Smooth muscle cell (in vitro differentiated cells): ENCODE data around the gene MVB12B. TPM values are rescaled to one million over a fixed set of nuclear protein-coding genes. Genes with fewer than 3 reads are reported as not detected.
A peak's percentile ranks its signal among the peaks of the same experiment; 100 is the strongest.

Experiments used
- DNase-seq: peaks from one replicate; lab custom pipeline; 2025; ENCODE audit not compliant: unreplicated experiment; lab: John Stamatoyannopoulos, UW
- H2AFZ ChIP-seq: fragments of 200-600 bp; sonication (generic); 2 replicates; pipeline ENCODE4 v1.6.0; 2016; ENCODE audit warnings: antibody characterized with exemption, low read depth, mild to moderate bottlenecking
- H3F3A ChIP-seq: fragments of 200-600 bp; sonication (generic); 2 replicates; pipeline ENCODE4 v1.6.0; 2017; ENCODE audit warnings: antibody characterized with exemption, low read depth
- H3K27ac ChIP-seq: fragments of 200-600 bp; sonication (generic); 2 replicates; pipeline ENCODE4 v1.5.1; 2016; ENCODE audit warnings: low read depth, mild to moderate bottlenecking
- H3K27me3 ChIP-seq: fragments of 200-600 bp; sonication (generic); 2 replicates; pipeline ENCODE4 v1.6.1; 2016; ENCODE audit warnings: low read depth, mild to moderate bottlenecking
- H3K36me3 ChIP-seq: fragments of 200-600 bp; sonication (generic); 2 replicates; pipeline ENCODE4 v1.5.1; 2016; ENCODE audit warnings: low read depth
- H3K4me1 ChIP-seq: fragments of 200-600 bp; sonication (generic); 2 replicates; pipeline ENCODE4 v1.5.1; 2016; ENCODE audit warnings: low read depth
- H3K4me2 ChIP-seq: fragments of 200-600 bp; sonication (generic); 2 replicates; pipeline ENCODE4 v1.6.0; 2016; ENCODE audit warnings: mild to moderate bottlenecking
- H3K4me3 ChIP-seq: fragments of 200-600 bp; sonication (generic); 2 replicates; pipeline ENCODE4 v1.5.1; 2016; ENCODE audit warnings: mild to moderate bottlenecking
- H3K79me2 ChIP-seq: fragments of 200-600 bp; sonication (generic); 2 replicates; pipeline ENCODE4 v1.6.0; 2016; ENCODE audit warnings: low read depth, mild to moderate bottlenecking
- H3K9ac ChIP-seq: fragments of 200-600 bp; sonication (generic); 2 replicates; pipeline ENCODE4 v1.6.0; 2016; ENCODE audit warnings: low read depth
- H3K9me3 ChIP-seq: fragments of 200-600 bp; sonication (generic); replicated peaks from 2 replicates; pipeline ENCODE4 v1.5.1; 2016; ENCODE audit warnings: low read depth
- H4K20me1 ChIP-seq: fragments of 200-600 bp; sonication (generic); 2 replicates; pipeline ENCODE4 v1.6.0; 2016; ENCODE audit warnings: low read depth
- WGBS: methylation state at CpG from one replicate; pipeline ENCODE4 v1.1.7; 2016; ENCODE audit warnings: low lambda C conversion rate; 5-methylcytosine and 5-hydroxymethylcytosine counted together
- polyA plus RNA-seq: library from polyadenylated mRNA; unstranded; fragments of >200 nt; fragmentation: Nextera tagmentation; extraction: Ambion mirVana; gene quantifications from 2 replicates; pipeline ENCODE4 v1.2.1, GENCODE V29; 2016
- total RNA-seq: library from RNA; depleted of rRNA; stranded (reverse); fragments of >200 nt; gene quantifications from 2 replicates; pipeline ENCODE4 v1.2.3, GENCODE V29; 2014
- TF ChIP-seq, protein P1 (sequence below): fragments of 200-600 bp; sonication (generic); IDR thresholded peaks from 2 replicates; pipeline ENCODE4 v1.5.1; 2017; ENCODE audit warnings: borderline replicate concordance, mild to moderate bottlenecking, antibody characterized with exemption; ENCODE audit not compliant: insufficient read depth, poor library complexity, severe bottlenecking

Gene MVB12B
- total and polyA plus RNA-seq, 2 experiments from 2014 or later = 4.3 to 5.4 TPM

DNA sequence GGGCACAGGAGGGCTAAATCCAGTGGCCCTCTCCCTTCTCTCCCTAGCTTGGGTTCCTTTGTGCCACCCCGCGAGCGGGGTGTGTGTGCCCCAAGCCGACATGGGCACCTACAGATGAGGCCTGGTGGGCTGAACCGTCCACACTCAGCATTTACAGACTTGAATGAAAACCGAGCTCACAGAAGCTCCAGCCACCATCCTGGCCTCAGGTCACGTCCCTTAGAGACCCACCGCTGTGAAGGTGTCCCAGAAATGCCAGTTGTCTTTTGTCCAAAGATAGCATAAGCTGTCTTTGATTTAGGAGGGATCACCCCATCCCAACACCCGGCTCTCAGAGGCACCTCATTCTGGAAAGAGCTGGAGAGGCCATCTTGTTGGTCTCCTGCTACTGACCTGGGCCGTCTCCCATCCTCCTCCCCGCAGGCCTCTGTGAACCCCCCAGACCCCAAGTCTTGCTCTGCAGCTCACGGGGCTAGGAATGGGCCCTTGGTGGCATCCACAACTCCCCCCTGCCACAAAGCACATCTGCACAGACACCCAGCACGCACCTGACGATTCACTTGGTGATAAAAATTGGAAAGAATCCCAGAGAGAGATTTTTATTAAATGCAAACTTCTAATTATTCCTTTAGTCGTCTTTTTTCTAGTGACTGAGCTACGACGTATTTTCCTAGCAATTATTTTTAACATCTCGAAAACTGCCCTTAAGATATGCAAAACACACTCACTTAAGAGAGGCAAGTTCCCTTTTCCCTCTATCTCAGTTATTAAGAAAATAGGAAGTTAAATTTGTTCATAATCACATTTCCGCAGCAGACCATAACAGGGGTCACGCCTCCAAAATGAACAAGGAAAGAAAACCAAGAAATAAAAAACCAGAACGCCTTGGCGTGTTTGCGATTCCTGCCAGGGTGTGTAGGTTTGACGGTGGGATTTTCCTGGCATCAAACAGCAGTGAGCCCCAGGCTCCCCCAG is 206.6 kb downstream of the MVB12B start:
- Histone ChIP-seq H3K27me3 (peaks cover 38% of the 10 kb centered on the region), H3K36me3 (no peaks in the 10 kb centered on the region), H3K79me2 (no peaks in the 10 kb centered on the region), H3K9me3 (no peaks in the 10 kb centered on the region), H2AFZ (no peak overlapping the region), H3K4me1 (peaks cover 22% of the 10 kb centered on the region), H3K9ac (no peak overlapping the region), H4K20me1 (no peaks in the 10 kb centered on the region), H3K4me3 (no peak overlapping the region), H3K4me2 (peak overlapping the region; percentile 49), H3F3A (peaks cover 3% of the 10 kb centered on the region), H3K27ac (no peak overlapping the region)
- TF ChIP-seq, protein P1, sequence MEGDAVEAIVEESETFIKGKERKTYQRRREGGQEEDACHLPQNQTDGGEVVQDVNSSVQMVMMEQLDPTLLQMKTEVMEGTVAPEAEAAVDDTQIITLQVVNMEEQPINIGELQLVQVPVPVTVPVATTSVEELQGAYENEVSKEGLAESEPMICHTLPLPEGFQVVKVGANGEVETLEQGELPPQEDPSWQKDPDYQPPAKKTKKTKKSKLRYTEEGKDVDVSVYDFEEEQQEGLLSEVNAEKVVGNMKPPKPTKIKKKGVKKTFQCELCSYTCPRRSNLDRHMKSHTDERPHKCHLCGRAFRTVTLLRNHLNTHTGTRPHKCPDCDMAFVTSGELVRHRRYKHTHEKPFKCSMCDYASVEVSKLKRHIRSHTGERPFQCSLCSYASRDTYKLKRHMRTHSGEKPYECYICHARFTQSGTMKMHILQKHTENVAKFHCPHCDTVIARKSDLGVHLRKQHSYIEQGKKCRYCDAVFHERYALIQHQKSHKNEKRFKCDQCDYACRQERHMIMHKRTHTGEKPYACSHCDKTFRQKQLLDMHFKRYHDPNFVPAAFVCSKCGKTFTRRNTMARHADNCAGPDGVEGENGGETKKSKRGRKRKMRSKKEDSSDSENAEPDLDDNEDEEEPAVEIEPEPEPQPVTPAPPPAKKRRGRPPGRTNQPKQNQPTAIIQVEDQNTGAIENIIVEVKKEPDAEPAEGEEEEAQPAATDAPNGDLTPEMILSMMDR = no peak
- DNase-seq = no peak
- 82% methylated on average over 24 of the region's 24 CpGs for WGBS

DNA sequence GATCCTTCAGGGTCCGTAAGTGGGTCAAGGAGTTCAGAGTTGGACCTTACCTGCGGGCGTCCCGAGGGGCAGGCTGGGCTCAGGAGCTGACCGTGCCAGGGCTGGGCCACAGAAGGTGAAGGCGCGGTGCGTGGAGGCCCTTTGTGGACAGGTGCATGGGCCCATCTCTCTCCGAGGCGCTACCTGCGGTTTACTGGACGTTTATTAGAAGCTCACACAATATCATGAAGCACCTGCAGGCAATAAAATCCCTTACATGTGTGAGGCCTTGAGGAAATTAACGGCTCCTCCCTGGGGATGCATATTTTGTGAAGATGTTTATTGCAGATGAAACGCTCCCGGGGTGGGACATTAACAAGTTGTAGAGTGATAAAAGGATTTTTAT is 207.3 kb downstream of the MVB12B start:
- peaks cover 20% of the 10 kb centered on the region for H3K4me1 ChIP-seq
- H3K4me3 ChIP-seq = no peak overlapping the region
- H3K4me2 ChIP-seq = no peak overlapping the region
- no peaks in the 10 kb centered on the region for H3K79me2 ChIP-seq
- no peak overlapping the region for H2AFZ ChIP-seq
- no peak overlapping the region for H3K27ac ChIP-seq
- no peak for DNase-seq
- H3K36me3 ChIP-seq = no peaks in the 10 kb centered on the region
- TF ChIP-seq, protein P1 = no peak
- H3K9ac ChIP-seq = no peak overlapping the region
- 38% methylated on average over 15 of the region's 15 CpGs for WGBS
- no peaks in the 10 kb centered on the region for H4K20me1 ChIP-seq
- no peaks in the 10 kb centered on the region for H3K9me3 ChIP-seq
- peaks cover 38% of the 10 kb centered on the region for H3K27me3 ChIP-seq
- peaks cover 3% of the 10 kb centered on the region for H3F3A ChIP-seq

DNA sequence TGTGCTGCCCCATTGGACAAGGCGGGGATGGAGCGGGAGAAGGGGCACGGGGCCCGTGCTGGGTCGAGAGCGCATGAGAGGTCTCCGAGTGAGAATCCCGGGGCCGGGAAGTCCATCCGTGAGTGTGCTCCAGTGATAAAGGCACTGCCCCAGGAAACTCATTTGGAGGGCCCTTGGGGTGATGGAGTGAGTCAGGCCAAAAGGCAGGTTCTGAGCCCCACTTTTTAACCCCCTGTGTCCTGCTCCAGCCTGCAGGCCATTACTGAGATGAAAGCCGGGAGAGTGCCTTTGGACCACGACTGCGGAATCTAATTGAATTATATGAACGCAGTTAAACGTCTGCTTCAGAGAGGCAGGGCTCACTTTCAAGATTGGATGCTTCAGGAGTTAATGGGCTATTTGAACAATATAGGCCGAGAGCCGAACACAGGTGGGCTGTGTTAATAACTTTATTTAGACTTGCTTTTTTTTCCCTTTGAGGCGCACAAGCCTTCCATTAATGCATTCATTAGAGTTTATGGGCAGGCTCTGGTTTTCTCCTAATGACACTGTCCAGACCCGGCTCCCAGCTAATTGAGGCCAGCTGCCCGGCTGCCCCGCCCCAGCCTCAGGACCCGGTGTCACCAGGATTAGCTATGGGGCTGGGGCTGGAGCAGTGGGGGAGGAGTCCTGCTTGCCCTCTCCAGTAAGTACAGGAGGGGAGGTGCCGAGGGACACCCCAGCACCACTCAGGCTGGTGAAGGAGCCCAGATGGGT is 208.0 kb downstream of the MVB12B start:
- Histone ChIP-seq H3K4me3 (no peak overlapping the region), H3K27me3 (peaks cover 38% of the 10 kb centered on the region), H3K4me2 (peak overlapping the region; percentile 43), H3K4me1 (peaks cover 20% of the 10 kb centered on the region), H2AFZ (no peak overlapping the region), H3K27ac (no peak overlapping the region), H4K20me1 (no peaks in the 10 kb centered on the region), H3K9ac (no peak overlapping the region), H3K79me2 (no peaks in the 10 kb centered on the region), H3K9me3 (no peaks in the 10 kb centered on the region), H3K36me3 (no peaks in the 10 kb centered on the region), H3F3A (peaks cover 3% of the 10 kb centered on the region)
- DNase-seq = no peak
- WGBS = 8% methylated on average over 23 of the region's 23 CpGs
- TF ChIP-seq, protein P1 = no peak
